SKM-1 (cell line): Measurements from ENCODE around the gene ATF7IP.

Experiments used
- DNase-seq: peaks from one replicate; lab custom pipeline; 2025; ENCODE audit not compliant: unreplicated experiment; lab: John Stamatoyannopoulos, UW

The ATF7IP gene

GRCh38 chr12:14482361-14482760, 116.9 kb downstream of the ATF7IP start:
- DNase-seq, result no peak

GRCh38 chr12:14482886-14483285, 117.4 kb downstream of the ATF7IP start:
- DNase-seq, result no peak

- no peak for DNase-seq
These were observed 129.8 kb downstream of the ATF7IP start for GRCh38 chr12:14495326-14495725.

GRCh38 chr12:14505626-14506596, 140.4 kb downstream of the ATF7IP start:
- DNase-seq, result no peak

DNA sequence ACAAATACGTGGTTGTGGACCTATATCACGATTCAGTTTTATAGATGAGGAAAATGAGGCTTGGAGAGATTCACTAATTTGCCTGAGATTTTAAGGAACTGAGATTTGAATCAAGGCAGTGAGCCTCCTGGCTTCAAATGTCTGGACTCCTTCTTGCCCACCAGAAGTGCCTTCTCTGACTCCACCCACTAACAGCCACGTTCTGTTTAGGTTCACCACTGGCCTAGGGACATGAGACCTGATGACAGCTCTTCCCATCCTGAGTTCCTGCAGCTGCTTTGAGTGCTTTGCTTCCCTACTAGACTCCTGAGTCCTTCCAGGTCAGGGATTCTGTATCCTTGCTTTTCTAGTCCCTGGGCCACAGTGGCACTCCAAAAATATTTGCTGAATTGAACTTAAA, 145.1 kb downstream of the ATF7IP start:
- DNase-seq, result no peak

GRCh38 chr12:14514154-14514842, 148.8 kb downstream of the ATF7IP start:
- no peak for DNase-seq

DNA sequence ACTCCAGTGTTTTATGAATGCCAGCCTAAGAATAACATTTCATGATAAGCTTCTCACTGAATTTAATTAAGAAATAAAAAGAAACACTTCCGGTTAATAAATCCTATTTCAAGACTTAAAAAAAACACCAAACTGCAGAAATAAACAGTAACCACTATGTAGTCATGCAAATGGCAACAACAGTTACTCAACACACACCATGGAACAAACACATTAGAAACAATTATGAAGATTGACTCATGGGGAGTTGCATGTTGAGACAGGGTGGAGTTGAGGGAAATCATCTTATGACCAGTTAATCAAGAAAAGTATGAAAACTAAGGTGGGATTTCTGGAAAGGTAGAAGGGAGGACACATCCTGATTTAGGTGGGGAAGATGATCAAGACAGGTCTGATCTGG, 149.5 kb downstream of the ATF7IP start:
- no peak for DNase-seq

DNA sequence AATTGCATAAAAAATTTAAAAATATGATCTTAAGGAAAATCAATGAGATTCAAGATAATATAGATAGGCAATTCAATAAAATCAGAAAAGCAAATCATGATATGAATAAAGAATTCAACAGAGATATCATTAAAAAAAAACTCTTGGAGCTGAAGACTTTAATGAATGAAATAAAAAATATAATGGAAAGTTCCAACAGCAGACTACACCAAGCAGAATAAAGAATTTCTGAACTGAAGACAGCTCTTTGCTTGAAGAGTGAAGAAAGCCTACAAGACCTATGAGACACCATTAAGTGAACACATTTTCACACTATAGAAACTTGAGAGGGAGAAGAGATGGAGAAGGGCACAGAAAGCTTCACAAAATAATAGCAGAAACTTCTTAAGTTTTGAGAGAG, 156.3 kb downstream of the ATF7IP start:
- no peak for DNase-seq

GRCh38 chr12:14525964-14526363, 160.5 kb downstream of the ATF7IP start:
- no peak for DNase-seq

GRCh38 chr12:14532152-14532551, 166.7 kb downstream of the ATF7IP start:
- no peak for DNase-seq

DNA sequence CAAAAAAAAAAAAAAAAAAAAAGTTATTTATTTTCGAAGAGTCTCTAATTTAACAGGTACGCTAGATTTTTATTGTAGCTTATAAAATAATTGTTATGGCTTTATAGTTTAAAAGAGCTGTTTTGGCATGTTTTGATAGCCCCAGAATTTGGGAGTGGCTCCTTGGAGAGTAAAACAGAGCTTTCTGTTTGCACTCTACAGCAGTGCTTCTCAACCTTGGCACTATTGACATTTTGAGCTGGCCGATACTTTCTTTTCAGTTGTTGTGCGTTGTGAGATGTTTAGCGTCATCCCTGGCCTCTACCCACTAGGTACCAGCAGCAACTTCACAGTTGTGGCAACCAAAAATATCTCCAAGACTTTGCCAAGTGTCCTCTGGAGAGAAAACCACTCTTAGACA, 171.6 kb downstream of the ATF7IP start:
- DNase-seq, result no peak

- no peak for DNase-seq
These were observed 175.4 kb downstream of the ATF7IP start for GRCh38 chr12:14540801-14541462.

GRCh38 chr12:14545144-14546124, 180.0 kb downstream of the ATF7IP start:
- DNase-seq, result no peak

DNA sequence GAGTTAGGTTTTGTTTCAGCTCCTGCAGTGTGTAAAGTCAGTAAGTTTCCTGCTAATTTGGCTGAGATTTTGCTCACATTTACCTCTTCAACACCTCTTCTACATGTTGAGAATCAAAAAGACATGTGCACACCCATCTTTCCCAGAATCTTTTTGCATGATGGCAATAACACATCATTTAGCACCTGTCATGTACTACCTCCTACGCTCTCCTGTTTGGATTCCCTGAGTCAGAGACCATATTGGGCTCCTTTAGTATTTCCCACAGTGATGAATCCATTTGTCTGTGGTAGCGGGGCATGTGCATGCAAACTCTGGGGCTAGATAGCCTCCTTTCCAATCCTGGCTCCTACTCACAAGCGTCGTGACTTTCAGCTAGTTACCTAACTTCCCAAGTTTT, 182.1 kb downstream of the ATF7IP start:
- DNase-seq, result no peak

DNA sequence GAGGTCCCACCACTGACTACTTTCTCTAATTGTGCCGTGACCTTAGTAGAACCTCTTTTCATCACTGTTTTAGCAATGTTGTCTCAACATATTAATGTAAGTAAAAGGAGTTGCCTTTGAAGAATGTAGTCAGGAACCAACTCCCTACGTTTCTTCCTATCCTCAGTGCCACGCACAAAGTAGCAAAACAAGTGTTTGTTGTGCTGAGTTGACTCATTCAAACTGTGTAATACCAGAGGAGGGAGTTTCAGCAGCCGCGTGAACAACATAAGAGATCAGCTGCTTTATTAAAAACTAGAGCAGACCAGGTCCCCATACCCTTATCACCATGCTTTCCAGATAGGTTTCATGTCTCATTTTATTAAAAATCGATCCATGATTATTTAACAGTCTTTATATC, 183.1 kb downstream of the ATF7IP start:
- DNase-seq, result no peak
